Measurements from ENCODE around the gene C9orf72.

C9orf72 gene

DNA sequence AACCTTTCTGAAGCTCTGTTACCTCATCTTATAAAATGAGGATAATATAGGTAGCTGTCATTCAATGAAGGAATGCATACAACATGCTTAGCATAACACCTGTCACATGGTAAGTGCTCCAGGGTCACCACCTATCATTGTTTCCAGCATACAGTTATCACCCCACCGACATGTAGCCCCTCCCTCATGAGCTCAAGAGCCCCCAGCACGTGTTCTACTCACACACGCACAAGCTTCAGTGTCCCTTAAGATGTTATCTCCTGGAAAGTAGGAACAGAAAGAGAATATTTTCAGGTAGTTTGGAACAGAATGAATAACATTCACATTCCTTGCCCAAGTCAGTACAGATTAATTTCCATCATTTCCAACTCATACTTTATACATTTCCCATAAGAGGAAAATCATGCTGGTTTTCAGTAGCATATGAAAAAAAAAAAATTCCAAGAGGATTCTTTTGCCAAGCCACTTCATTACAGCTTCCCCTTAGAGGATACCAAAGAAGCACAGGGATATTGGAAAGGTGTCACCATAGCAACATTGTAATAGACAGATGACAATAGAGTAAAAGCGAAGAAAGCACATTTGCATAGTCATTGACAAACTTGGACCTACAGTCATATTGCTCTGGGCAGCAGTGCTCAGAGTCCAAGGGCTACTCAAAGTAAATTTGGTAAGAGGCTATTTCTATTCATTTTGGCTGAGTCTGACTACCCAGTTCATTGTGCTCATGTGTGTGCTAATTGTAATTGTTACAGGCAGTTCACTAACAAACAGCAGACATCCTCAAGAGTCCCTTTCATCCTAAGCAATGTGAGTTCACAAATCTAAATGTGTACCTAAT, 42.1 kb downstream of the C9orf72 start:
- Histone ChIP-seq H3K9ac (ENCODE audit: low read length) (no peak overlapping the region), H2AK5ac (ENCODE audit: low read length) (no peak overlapping the region), H3K4me1 (ENCODE audit: control insufficient read depth, low read depth, low read length) (peaks cover 4% of the 10 kb centered on the region), H3K23ac (ENCODE audit: low read length) (no peak overlapping the region), H3K27ac (ENCODE audit: low read depth, low read length) (no peak overlapping the region), H2BK120ac (ENCODE audit: low read depth, low read length) (no peak overlapping the region), H3K27me3 (ENCODE audit: insufficient read depth, low read length, poor library complexity) (no peaks in the 10 kb centered on the region), H3K4me3 (ENCODE audit: low read length) (no peak overlapping the region), H3K79me2 (ENCODE audit: control insufficient read depth, insufficient read depth, low read length) (no peaks in the 10 kb centered on the region), H3K36me3 (ENCODE audit: control insufficient read depth, insufficient read depth, low read length) (no peaks in the 10 kb centered on the region), H2BK15ac (replicated peaks; ENCODE audit: low read depth) (no peak overlapping the region), H3K18ac (ENCODE audit: low read length) (no peak overlapping the region), H3K4me2 (ENCODE audit: low read length) (no peak overlapping the region), H3K79me1 (ENCODE audit: low read length) (no peaks in the 10 kb centered on the region), H4K8ac (ENCODE audit: low read depth, low read length) (no peak overlapping the region), H2BK5ac (ENCODE audit: low read length) (no peak overlapping the region), H3K4ac (ENCODE audit: low read depth, low read length) (no peak overlapping the region), H4K5ac (ENCODE audit: low read length) (no peak overlapping the region), H3K56ac (ENCODE audit: low read length) (no peak overlapping the region)
- no CpG with 5 or more reads among the region's 4 CpGs for WGBS (ENCODE audit: extremely low coverage, insufficient coverage, low lambda C conversion rate)
- DNase-seq, result no peak

DNA sequence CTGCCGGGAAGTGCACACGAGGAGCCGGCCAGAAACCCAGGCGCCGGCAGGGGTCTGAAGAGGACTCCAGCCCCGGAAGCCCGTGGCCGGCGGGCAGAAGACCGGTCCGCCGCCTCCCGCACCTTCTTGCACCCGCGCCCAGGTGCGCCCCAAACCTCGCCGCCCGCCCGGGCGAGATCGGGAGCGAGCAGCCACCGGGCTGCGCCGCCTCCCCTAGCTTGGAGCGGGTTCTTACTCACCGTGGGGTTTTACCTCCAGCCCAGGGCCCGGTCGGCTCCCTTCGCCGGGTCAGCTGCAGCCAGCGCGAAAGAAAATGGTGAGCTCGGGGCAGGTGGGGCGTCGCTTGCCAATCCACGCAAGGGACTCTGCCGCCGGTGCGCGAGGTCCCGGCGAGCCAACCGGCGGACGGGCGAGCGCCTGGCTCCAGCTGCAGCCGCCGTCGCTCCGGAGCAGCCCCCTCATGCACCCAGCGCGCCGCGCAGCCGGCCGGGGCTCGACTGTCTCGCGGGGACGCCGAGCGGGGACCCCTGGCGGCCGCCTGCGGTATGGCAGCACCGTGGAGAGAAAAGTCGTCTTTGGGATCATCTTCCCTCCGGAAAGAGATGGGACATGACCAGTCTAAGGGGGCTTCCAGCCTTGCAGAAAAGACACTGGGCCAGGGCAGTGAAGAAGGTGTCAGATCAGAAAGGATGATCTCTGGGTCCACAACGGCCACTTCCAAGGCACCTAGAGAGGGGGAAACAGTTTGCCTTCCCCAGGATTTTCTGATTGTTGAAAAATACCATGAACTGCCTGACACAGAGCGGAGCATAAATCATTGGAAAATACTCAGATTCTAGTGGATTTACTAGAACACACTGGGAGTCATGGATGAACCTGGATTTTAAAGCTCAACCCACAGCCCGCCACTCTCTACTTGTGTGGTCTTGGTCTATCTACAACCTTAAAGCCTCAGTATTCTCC, 43.7 kb downstream of the C9orf72 start, which contains the start of gene MOB3B:
Gene MOB3B, minus strand, starts transcription at position 499 of the 963 bp plus-strand sequence. CDS start 74,264 bp downstream, outside the sequence.
- H3K18ac ChIP-seq (ENCODE audit: low read length), result peak within 1 kb of the TSS; percentile 75
- H4K8ac ChIP-seq (ENCODE audit: low read depth, low read length), result no peak within 1 kb of the TSS
- H3K4ac ChIP-seq (ENCODE audit: low read depth, low read length), result no peak within 1 kb of the TSS
- H2BK5ac ChIP-seq (ENCODE audit: low read length), result no peak within 1 kb of the TSS
- H3K36me3 ChIP-seq (ENCODE audit: control insufficient read depth, insufficient read depth, low read length), result no peaks in the 10 kb centered on the region
- peak within 1 kb of the TSS; percentile 89 for H3K4me2 ChIP-seq (ENCODE audit: low read length)
- peak within 1 kb of the TSS; percentile 93 for H3K56ac ChIP-seq (ENCODE audit: low read length)
- no CpG with 5 or more reads among the region's 74 CpGs for WGBS (ENCODE audit: extremely low coverage, insufficient coverage, low lambda C conversion rate)
- H3K9ac ChIP-seq (ENCODE audit: low read length), result peak within 1 kb of the TSS; percentile 83
- H3K23ac ChIP-seq (ENCODE audit: low read length), result no peak within 1 kb of the TSS
- H2BK120ac ChIP-seq (ENCODE audit: low read depth, low read length), result no peak within 1 kb of the TSS
- H3K27me3 ChIP-seq (ENCODE audit: insufficient read depth, low read length, poor library complexity), result no peaks in the 10 kb centered on the region
- H3K79me1 ChIP-seq (ENCODE audit: low read length), result no peaks in the 10 kb centered on the region
- peak; percentile 84 for DNase-seq
- H3K4me1 ChIP-seq (ENCODE audit: control insufficient read depth, low read depth, low read length), result peaks cover 4% of the 10 kb centered on the region
- peak within 1 kb of the TSS; percentile 77 for H3K4me3 ChIP-seq (ENCODE audit: low read length)
- H3K27ac ChIP-seq (ENCODE audit: low read depth, low read length), result peak within 1 kb of the TSS; percentile 23
- H2AK5ac ChIP-seq (ENCODE audit: low read length), result no peak within 1 kb of the TSS
- no peak within 1 kb of the TSS for H2BK15ac ChIP-seq (replicated peaks; ENCODE audit: low read depth)
- no peak within 1 kb of the TSS for H4K5ac ChIP-seq (ENCODE audit: low read length)
- H3K79me2 ChIP-seq (ENCODE audit: control insufficient read depth, insufficient read depth, low read length), result no peaks in the 10 kb centered on the region

DNA sequence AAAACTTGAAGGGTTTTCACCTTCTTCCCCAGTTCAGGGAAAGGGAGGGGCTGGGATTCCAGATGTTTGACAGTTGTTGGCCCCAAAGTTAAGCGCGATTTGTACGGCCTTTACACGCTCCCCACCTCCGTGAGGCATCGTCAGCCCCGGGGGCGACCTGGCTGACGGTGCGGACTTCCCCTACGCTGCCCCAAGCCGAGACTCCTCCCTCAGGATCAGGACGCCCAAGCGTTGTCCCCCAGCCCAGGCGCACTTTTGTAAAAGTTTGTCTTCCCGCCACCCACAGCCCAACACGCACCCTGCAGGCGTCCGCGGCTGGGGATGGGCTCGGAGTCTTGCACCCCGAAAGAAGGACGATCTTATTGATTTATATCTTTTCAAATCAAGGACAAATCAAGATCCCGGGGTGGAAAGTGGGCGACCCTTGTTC, 44.4 kb downstream of the C9orf72 start:
- H3K18ac ChIP-seq (ENCODE audit: low read length), result peak overlapping the region; percentile 75
- H2AK5ac ChIP-seq (ENCODE audit: low read length), result no peak overlapping the region
- H2BK5ac ChIP-seq (ENCODE audit: low read length), result no peak overlapping the region
- peak overlapping the region; percentile 83 for H3K9ac ChIP-seq (ENCODE audit: low read length)
- WGBS (ENCODE audit: extremely low coverage, insufficient coverage, low lambda C conversion rate), result no CpG with 5 or more reads among the region's 25 CpGs
- no peak overlapping the region for H2BK15ac ChIP-seq (replicated peaks; ENCODE audit: low read depth)
- H3K4me2 ChIP-seq (ENCODE audit: low read length), result peak overlapping the region; percentile 89
- no peak overlapping the region for H4K5ac ChIP-seq (ENCODE audit: low read length)
- peak overlapping the region; percentile 77 for H3K4me3 ChIP-seq (ENCODE audit: low read length)
- H2BK120ac ChIP-seq (ENCODE audit: low read depth, low read length), result no peak overlapping the region
- H3K4me1 ChIP-seq (ENCODE audit: control insufficient read depth, low read depth, low read length), result peaks cover 4% of the 10 kb centered on the region
- H3K79me1 ChIP-seq (ENCODE audit: low read length), result no peaks in the 10 kb centered on the region
- H3K23ac ChIP-seq (ENCODE audit: low read length), result no peak overlapping the region
- H3K4ac ChIP-seq (ENCODE audit: low read depth, low read length), result no peak overlapping the region
- H3K56ac ChIP-seq (ENCODE audit: low read length), result peak overlapping the region; percentile 93
- H3K27me3 ChIP-seq (ENCODE audit: insufficient read depth, low read length, poor library complexity), result no peaks in the 10 kb centered on the region
- peak; percentile 80 for DNase-seq
- H4K8ac ChIP-seq (ENCODE audit: low read depth, low read length), result no peak overlapping the region
- H3K27ac ChIP-seq (ENCODE audit: low read depth, low read length), result peak overlapping the region; percentile 23
- H3K36me3 ChIP-seq (ENCODE audit: control insufficient read depth, insufficient read depth, low read length), result no peaks in the 10 kb centered on the region
- no peaks in the 10 kb centered on the region for H3K79me2 ChIP-seq (ENCODE audit: control insufficient read depth, insufficient read depth, low read length)

DNA sequence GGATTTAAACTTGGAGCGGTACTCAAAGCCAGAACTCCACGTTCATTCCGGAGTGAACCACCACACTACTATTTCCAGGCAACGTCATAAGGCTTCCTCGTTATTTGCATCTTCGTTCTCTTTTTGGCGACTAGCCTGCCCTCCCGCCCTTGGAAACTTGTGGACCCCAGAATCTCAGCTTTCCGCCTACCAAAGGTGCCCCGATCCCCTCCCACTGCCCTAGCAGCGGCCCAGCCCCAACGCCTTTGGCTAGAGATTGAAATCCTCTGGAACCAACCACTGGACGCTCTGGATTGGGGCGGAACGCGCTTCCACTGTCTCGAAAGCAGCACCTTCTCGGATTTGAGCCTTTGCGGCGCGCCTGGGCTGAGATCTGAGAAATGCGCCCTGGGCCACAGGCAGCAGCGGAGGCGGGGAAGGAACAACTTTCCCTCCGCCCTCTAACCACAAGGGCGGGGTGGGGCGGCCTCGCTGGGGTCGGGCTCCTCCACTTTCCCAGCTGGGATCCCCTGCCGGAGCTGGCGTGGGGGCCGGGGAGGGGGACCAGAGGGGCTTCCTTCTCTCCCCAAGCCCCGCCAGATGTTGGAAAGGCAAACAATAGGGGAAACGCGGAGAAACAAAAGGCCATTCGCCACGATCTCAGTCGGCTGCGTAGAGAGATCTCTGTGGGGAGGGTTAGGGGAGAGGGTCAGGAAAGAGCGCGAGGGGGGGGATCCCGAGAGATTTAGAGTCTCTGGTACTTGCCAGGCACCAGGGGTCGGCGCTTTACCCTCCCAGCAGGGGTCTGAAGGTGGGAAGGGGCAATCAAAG, 45.0 kb downstream of the C9orf72 start:
- Histone ChIP-seq H2BK5ac (ENCODE audit: low read length) (no peak overlapping the region), H3K27me3 (ENCODE audit: insufficient read depth, low read length, poor library complexity) (no peaks in the 10 kb centered on the region), H3K27ac (ENCODE audit: low read depth, low read length) (peak overlapping the region; percentile 23), H4K5ac (ENCODE audit: low read length) (no peak overlapping the region), H3K18ac (ENCODE audit: low read length) (peak overlapping the region; percentile 60), H3K4me2 (ENCODE audit: low read length) (peak overlapping the region; percentile 89), H3K4me1 (ENCODE audit: control insufficient read depth, low read depth, low read length) (peaks cover 4% of the 10 kb centered on the region), H3K56ac (ENCODE audit: low read length) (peak overlapping the region; percentile 93), H3K79me1 (ENCODE audit: low read length) (no peaks in the 10 kb centered on the region), H2AK5ac (ENCODE audit: low read length) (no peak overlapping the region), H2BK120ac (ENCODE audit: low read depth, low read length) (no peak overlapping the region), H3K4ac (ENCODE audit: low read depth, low read length) (peak overlapping the region; percentile 73), H3K36me3 (ENCODE audit: control insufficient read depth, insufficient read depth, low read length) (no peaks in the 10 kb centered on the region), H3K23ac (ENCODE audit: low read length) (peak overlapping the region; percentile 48), H3K9ac (ENCODE audit: low read length) (peak overlapping the region; percentile 83), H3K79me2 (ENCODE audit: control insufficient read depth, insufficient read depth, low read length) (no peaks in the 10 kb centered on the region), H2BK15ac (replicated peaks; ENCODE audit: low read depth) (no peak overlapping the region), H4K8ac (ENCODE audit: low read depth, low read length) (peak overlapping the region; percentile 79), H3K4me3 (ENCODE audit: low read length) (peak overlapping the region; percentile 77)
- DNase-seq, result peak; percentile 94
- WGBS (ENCODE audit: extremely low coverage, insufficient coverage, low lambda C conversion rate), result no CpG with 5 or more reads among the region's 44 CpGs

DNA sequence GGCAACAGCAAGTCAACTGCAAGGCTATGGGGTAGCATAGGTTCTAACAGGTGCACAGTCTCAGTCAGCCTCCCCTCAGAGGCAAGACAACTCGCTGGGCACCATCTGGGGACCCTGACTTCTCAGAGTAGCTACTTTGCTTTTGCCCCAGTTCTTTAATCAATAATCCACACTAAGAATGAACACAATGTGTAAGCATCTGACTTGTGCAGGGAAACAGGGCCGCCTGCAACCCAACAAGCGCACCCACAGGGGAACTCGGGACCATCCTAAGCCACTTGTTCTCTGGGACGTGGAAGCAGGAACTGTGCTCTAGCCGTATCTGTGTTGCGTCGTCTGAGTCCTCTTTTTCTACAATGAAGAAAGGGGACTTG, 45.6 kb downstream of the C9orf72 start:
- H2BK15ac ChIP-seq (replicated peaks; ENCODE audit: low read depth), result no peak overlapping the region
- H3K36me3 ChIP-seq (ENCODE audit: control insufficient read depth, insufficient read depth, low read length), result no peaks in the 10 kb centered on the region
- no peak overlapping the region for H2BK120ac ChIP-seq (ENCODE audit: low read depth, low read length)
- peak overlapping the region; percentile 48 for H3K23ac ChIP-seq (ENCODE audit: low read length)
- H3K56ac ChIP-seq (ENCODE audit: low read length), result peak overlapping the region; percentile 93
- H3K18ac ChIP-seq (ENCODE audit: low read length), result peak overlapping the region; percentile 34
- no peak overlapping the region for H4K5ac ChIP-seq (ENCODE audit: low read length)
- H3K27me3 ChIP-seq (ENCODE audit: insufficient read depth, low read length, poor library complexity), result no peaks in the 10 kb centered on the region
- H3K4me2 ChIP-seq (ENCODE audit: low read length), result peak overlapping the region; percentile 89
- H3K79me2 ChIP-seq (ENCODE audit: control insufficient read depth, insufficient read depth, low read length), result no peaks in the 10 kb centered on the region
- peaks cover 4% of the 10 kb centered on the region for H3K4me1 ChIP-seq (ENCODE audit: control insufficient read depth, low read depth, low read length)
- no peak for DNase-seq
- WGBS (ENCODE audit: extremely low coverage, insufficient coverage, low lambda C conversion rate), result no CpG with 5 or more reads among the region's 8 CpGs
- H3K27ac ChIP-seq (ENCODE audit: low read depth, low read length), result no peak overlapping the region
- H2AK5ac ChIP-seq (ENCODE audit: low read length), result no peak overlapping the region
- no peak overlapping the region for H3K4ac ChIP-seq (ENCODE audit: low read depth, low read length)
- H3K9ac ChIP-seq (ENCODE audit: low read length), result peak overlapping the region; percentile 71
- H3K79me1 ChIP-seq (ENCODE audit: low read length), result no peaks in the 10 kb centered on the region
- peak overlapping the region; percentile 48 for H3K4me3 ChIP-seq (ENCODE audit: low read length)
- H4K8ac ChIP-seq (ENCODE audit: low read depth, low read length), result no peak overlapping the region
- H2BK5ac ChIP-seq (ENCODE audit: low read length), result no peak overlapping the region
